ENCODE measurements around the gene MRPS7.

The MRPS7 gene

GRCh38 chr17:75295201-75296158 lies 33.8 kb downstream of the MRPS7 start:
- DNase-seq (ENCODE audit: low spot score) = peak; percentile 73
- TF ChIP-seq, protein P1, sequence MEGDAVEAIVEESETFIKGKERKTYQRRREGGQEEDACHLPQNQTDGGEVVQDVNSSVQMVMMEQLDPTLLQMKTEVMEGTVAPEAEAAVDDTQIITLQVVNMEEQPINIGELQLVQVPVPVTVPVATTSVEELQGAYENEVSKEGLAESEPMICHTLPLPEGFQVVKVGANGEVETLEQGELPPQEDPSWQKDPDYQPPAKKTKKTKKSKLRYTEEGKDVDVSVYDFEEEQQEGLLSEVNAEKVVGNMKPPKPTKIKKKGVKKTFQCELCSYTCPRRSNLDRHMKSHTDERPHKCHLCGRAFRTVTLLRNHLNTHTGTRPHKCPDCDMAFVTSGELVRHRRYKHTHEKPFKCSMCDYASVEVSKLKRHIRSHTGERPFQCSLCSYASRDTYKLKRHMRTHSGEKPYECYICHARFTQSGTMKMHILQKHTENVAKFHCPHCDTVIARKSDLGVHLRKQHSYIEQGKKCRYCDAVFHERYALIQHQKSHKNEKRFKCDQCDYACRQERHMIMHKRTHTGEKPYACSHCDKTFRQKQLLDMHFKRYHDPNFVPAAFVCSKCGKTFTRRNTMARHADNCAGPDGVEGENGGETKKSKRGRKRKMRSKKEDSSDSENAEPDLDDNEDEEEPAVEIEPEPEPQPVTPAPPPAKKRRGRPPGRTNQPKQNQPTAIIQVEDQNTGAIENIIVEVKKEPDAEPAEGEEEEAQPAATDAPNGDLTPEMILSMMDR (IDR thresholded peaks at IDR 0.05; ENCODE audit: borderline replicate concordance, control extremely low read depth, extremely low read depth, insufficient read depth, missing control alignments) = no peak
- in situ Hi-C loops (cut with MboI; ENCODE audit: low sequenced_read_pairs, unreplicated experiment) = no loop called here

DNA sequence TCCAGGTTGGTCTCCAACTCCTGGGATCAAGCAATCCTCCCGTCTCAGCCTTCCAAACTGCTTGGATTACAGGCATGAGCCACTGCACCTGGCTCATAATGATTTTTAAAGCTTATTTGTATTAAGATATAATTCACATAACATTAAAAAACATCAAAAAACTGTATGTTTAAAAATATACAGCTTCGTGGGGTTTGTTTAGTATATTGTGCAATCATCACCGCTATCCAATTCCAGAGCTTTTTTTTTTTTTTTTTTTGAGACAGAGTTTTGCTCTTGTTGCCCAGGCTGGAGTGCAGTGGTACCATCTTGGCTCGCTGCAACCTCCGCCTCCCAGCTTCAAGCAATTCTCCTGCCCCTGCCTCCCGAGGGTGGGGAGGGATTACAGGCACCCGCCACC lies 38.6 kb downstream of the MRPS7 start:
- in situ Hi-C loops (cut with MboI; ENCODE audit: low sequenced_read_pairs, unreplicated experiment) = no loop called here
- TF ChIP-seq, protein P1 (IDR thresholded peaks at IDR 0.05; ENCODE audit: borderline replicate concordance, control extremely low read depth, extremely low read depth, insufficient read depth, missing control alignments) = no peak
- no peak for DNase-seq (ENCODE audit: low spot score)

- in situ Hi-C loops (cut with MboI; ENCODE audit: low sequenced_read_pairs, unreplicated experiment) = no loop called here
- TF ChIP-seq, protein P1 (IDR thresholded peaks at IDR 0.05; ENCODE audit: borderline replicate concordance, control extremely low read depth, extremely low read depth, insufficient read depth, missing control alignments) = no peak
- no peak for DNase-seq (ENCODE audit: low spot score)
Observed at GRCh38 chr17:75301049-75301448, 39.4 kb downstream of the MRPS7 start.

GRCh38 chr17:75301502-75302206 lies 40.0 kb downstream of the MRPS7 start:
- TF ChIP-seq, protein P1 (IDR thresholded peaks at IDR 0.05; ENCODE audit: borderline replicate concordance, control extremely low read depth, extremely low read depth, insufficient read depth, missing control alignments) = no peak
- in situ Hi-C loops (cut with MboI; ENCODE audit: low sequenced_read_pairs, unreplicated experiment) = no loop called here
- no peak for DNase-seq (ENCODE audit: low spot score)

DNA sequence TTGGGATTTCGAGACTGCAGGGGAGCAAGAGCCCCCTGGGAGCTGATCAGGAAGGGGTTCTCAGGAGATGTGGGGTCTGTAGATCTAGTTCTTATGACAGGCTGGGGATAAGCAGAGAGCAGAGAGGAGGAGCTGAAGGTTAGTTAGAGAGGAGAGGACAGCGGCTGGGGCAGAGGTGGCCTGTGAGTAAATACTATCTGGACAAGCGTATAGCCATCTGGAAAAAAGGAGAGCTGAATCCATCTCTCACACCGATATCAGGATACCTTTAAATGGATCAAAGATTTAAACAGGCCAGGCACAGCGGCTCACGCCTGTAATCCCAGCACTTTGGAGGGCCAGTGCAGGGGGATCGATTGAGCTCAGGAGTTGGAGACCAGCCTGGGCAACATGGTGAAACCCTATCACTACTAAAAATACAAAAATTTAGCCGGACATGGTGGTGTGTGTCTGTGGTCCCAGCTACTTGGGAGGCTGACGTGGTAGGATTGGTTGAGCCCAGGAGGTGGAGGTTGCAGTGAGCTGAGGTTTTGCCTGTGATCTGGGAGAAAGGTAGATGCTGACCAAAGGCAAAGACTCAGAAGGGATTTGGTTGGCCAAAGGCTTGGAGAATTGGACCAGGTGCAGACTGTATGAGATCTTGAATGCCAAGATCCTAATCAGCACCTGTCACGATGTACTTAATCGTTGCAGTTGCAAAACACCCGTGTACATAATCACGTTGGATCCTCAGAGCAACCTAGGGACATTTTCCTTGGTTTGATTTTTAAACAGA lies 46.5 kb downstream of the MRPS7 start:
- no peak for DNase-seq (ENCODE audit: low spot score)
- TF ChIP-seq, protein P1 (IDR thresholded peaks at IDR 0.05; ENCODE audit: borderline replicate concordance, control extremely low read depth, extremely low read depth, insufficient read depth, missing control alignments) = no peak
- in situ Hi-C loops (cut with MboI; ENCODE audit: low sequenced_read_pairs, unreplicated experiment) = no loop called here
